GM04504 (cell line): ENCODE results near the gene ADGRG7.

Experiments
- DNase-seq: peaks from one replicate; pipeline ENCODE4 v3.0.0-alpha.2; 2012; ENCODE audit warnings: low read depth

The ADGRG7 gene

GRCh38 chr3:100702082-100702979 lies 92.9 kb downstream of the ADGRG7 start:
- DNase-seq = no peak

- DNase-seq = no peak
Measured at GRCh38 chr3:100702980-100703345, 93.6 kb downstream of the ADGRG7 start.

- no peak for DNase-seq
Measured at GRCh38 chr3:100703865-100704264, 94.5 kb downstream of the ADGRG7 start.

- no peak for DNase-seq
Measured at GRCh38 chr3:100706365-100706764, 97.0 kb downstream of the ADGRG7 start.

- DNase-seq = no peak
Measured at GRCh38 chr3:100708644-100708988, 99.2 kb downstream of the ADGRG7 start.

GRCh38 chr3:100708989-100709841 lies 99.8 kb downstream of the ADGRG7 start, which contains the start of gene TFG:
Gene TFG, plus strand, starts transcription at chr3:100709494. Its CDS starts 4,192 bp downstream, at chr3:100713686.
- DNase-seq = peak; percentile 98

GRCh38 chr3:100709842-100710260 lies 100.5 kb downstream of the ADGRG7 start:
- DNase-seq = no peak

- no peak for DNase-seq
Measured at GRCh38 chr3:100710261-100710968, 101.0 kb downstream of the ADGRG7 start.

- DNase-seq = no peak
Measured at GRCh38 chr3:100715176-100715575, 105.8 kb downstream of the ADGRG7 start.

GRCh38 chr3:100717063-100717462 lies 107.7 kb downstream of the ADGRG7 start:
- DNase-seq = no peak

GRCh38 chr3:100717637-100718487 lies 108.5 kb downstream of the ADGRG7 start:
- no peak for DNase-seq

- DNase-seq = no peak
Measured at GRCh38 chr3:100719136-100719535, 109.7 kb downstream of the ADGRG7 start.

- DNase-seq = no peak
Measured at GRCh38 chr3:100720426-100720825, 111.0 kb downstream of the ADGRG7 start.

- DNase-seq = no peak
Measured at GRCh38 chr3:100725935-100726513, 116.6 kb downstream of the ADGRG7 start.

- no peak for DNase-seq
Measured at GRCh38 chr3:100726706-100727105, 117.3 kb downstream of the ADGRG7 start.

- DNase-seq = no peak
Measured at GRCh38 chr3:100730524-100730923, 121.1 kb downstream of the ADGRG7 start.

- DNase-seq = no peak
Measured at GRCh38 chr3:100732435-100732834, 123.0 kb downstream of the ADGRG7 start.

- no peak for DNase-seq
Measured at GRCh38 chr3:100737334-100737733, 127.9 kb downstream of the ADGRG7 start.

- no peak for DNase-seq
Measured at GRCh38 chr3:100740207-100740606, 130.8 kb downstream of the ADGRG7 start.

- DNase-seq = no peak
Measured at GRCh38 chr3:100743535-100743934, 134.1 kb downstream of the ADGRG7 start.

- no peak for DNase-seq
Measured at GRCh38 chr3:100744671-100745070, 135.3 kb downstream of the ADGRG7 start.
